ENCODE results near the gene RHEB.

- TF ChIP-seq CREB5 (CRISPR knock-in tag; IDR thresholded peaks at IDR 0.05; ENCODE audit: low read depth) = no peak
- TF ChIP-seq ESRRG (CRISPR knock-in tag; IDR thresholded peaks at IDR 0.05) = no peak
- TF ChIP-seq ZNF8 (CRISPR knock-in tag; IDR thresholded peaks at IDR 0.05) = no peak
- TF ChIP-seq ZFP3 (CRISPR knock-in tag; IDR thresholded peaks at IDR 0.05) = no peak
- TF ChIP-seq POU6F1 (CRISPR knock-in tag; IDR thresholded peaks at IDR 0.05; ENCODE audit: borderline replicate concordance, low read depth) = no peak
- TF ChIP-seq ZFP30 (CRISPR knock-in tag; IDR thresholded peaks at IDR 0.05) = no peak
- TF ChIP-seq PATZ1 (CRISPR knock-in tag; IDR thresholded peaks at IDR 0.05; ENCODE audit: borderline replicate concordance) = no peak
- no peak for TF ChIP-seq ZNF565 (CRISPR knock-in tag; conservative IDR thresholded peaks at IDR 0.05; ENCODE audit: low read depth)
- TF ChIP-seq ARNTL (CRISPR knock-in tag; IDR thresholded peaks at IDR 0.05; ENCODE audit: borderline replicate concordance, low read depth) = no peak
- no peak for TF ChIP-seq RARB (CRISPR knock-in tag; IDR thresholded peaks at IDR 0.05)
- no peak for TF ChIP-seq SNAI2 (CRISPR knock-in tag; IDR thresholded peaks at IDR 0.05)
- TF ChIP-seq TOX (CRISPR knock-in tag; IDR thresholded peaks at IDR 0.05; ENCODE audit: borderline replicate concordance) = no peak
- TF ChIP-seq ZC3H10 (CRISPR knock-in tag; IDR thresholded peaks at IDR 0.05) = no peak
Measured at GRCh38 chr7:151427705-151428377, 91.9 kb downstream of the RHEB start.
